Ramos (cell line): ENCODE data around the gene SEC24D.

Source experiments
- in situ Hi-C: fragments of 300-500 bp; cut with MboI; formaldehyde crosslinking; loops from one replicate; pipeline ENCODE4 v1.14.3; 2022; ENCODE audit warnings: low sequenced_read_pairs; ENCODE audit not compliant: unreplicated experiment

SEC24D gene

GRCh38 chr4:118776157-118776954 lies 59.6 kb downstream of the SEC24D start:
- in situ Hi-C loops = no loop called here

- in situ Hi-C loops = no loop called here
Measured at GRCh38 chr4:118775405-118775804, 60.5 kb downstream of the SEC24D start.

GRCh38 chr4:118774989-118775388 lies 60.9 kb downstream of the SEC24D start:
- in situ Hi-C loops = no loop called here

- in situ Hi-C loops = no loop called here
Measured at GRCh38 chr4:118774321-118774720, 61.6 kb downstream of the SEC24D start.

- in situ Hi-C loops = no loop called here
Measured at GRCh38 chr4:118773429-118773792, 62.5 kb downstream of the SEC24D start.

GRCh38 chr4:118772767-118773428 lies 63.0 kb downstream of the SEC24D start:
- in situ Hi-C loops = no loop called here

GRCh38 chr4:118772081-118772766 lies 63.7 kb downstream of the SEC24D start:
- in situ Hi-C loops = no loop called here

- in situ Hi-C loops = no loop called here
Measured at GRCh38 chr4:118770741-118771187, 65.2 kb downstream of the SEC24D start.

- in situ Hi-C loops = no loop called here
Measured at GRCh38 chr4:118769161-118769560, 66.8 kb downstream of the SEC24D start.

- in situ Hi-C loops = no loop called here
Measured at GRCh38 chr4:118767109-118767508, 68.8 kb downstream of the SEC24D start.

GRCh38 chr4:118765399-118765798 lies 70.5 kb downstream of the SEC24D start:
- in situ Hi-C loops = no loop called here

- in situ Hi-C loops = no loop called here
Measured at GRCh38 chr4:118762730-118763477, 73.0 kb downstream of the SEC24D start.

GRCh38 chr4:118762155-118762554 lies 73.8 kb downstream of the SEC24D start:
- in situ Hi-C loops = no loop called here

- in situ Hi-C loops = no loop called here
Measured at GRCh38 chr4:118761397-118762016, 74.4 kb downstream of the SEC24D start.

- in situ Hi-C loops = no loop called here
Measured at GRCh38 chr4:118760493-118760892, 75.4 kb downstream of the SEC24D start.

- in situ Hi-C loops = no loop called here
Measured at GRCh38 chr4:118760092-118760491, 75.8 kb downstream of the SEC24D start.

GRCh38 chr4:118759481-118759880 lies 76.4 kb downstream of the SEC24D start:
- in situ Hi-C loops = no loop called here

GRCh38 chr4:118758293-118758692 lies 77.6 kb downstream of the SEC24D start:
- in situ Hi-C loops = no loop called here

- in situ Hi-C loops = no loop called here
Measured at GRCh38 chr4:118757761-118758251, 78.1 kb downstream of the SEC24D start.

- in situ Hi-C loops = no loop called here
Measured at GRCh38 chr4:118756958-118757357, 79.0 kb downstream of the SEC24D start.
